HG03432 (cell line): ENCODE data around the gene LRTM2.
"Not testable (repeated sequence)": the region's sequence is repeated elsewhere in the genome, so short reads cannot be mapped to it uniquely, and the experiment has no call there.

ENCODE experiments used
- ATAC-seq: cut with Tn5 transposase; IDR thresholded peaks from one replicate; pipeline ENCODE4 v1.9.1; 2021; ENCODE audit warnings: mild to moderate bottlenecking, moderate library complexity; ENCODE audit not compliant: unreplicated experiment

The LRTM2 gene

DNA sequence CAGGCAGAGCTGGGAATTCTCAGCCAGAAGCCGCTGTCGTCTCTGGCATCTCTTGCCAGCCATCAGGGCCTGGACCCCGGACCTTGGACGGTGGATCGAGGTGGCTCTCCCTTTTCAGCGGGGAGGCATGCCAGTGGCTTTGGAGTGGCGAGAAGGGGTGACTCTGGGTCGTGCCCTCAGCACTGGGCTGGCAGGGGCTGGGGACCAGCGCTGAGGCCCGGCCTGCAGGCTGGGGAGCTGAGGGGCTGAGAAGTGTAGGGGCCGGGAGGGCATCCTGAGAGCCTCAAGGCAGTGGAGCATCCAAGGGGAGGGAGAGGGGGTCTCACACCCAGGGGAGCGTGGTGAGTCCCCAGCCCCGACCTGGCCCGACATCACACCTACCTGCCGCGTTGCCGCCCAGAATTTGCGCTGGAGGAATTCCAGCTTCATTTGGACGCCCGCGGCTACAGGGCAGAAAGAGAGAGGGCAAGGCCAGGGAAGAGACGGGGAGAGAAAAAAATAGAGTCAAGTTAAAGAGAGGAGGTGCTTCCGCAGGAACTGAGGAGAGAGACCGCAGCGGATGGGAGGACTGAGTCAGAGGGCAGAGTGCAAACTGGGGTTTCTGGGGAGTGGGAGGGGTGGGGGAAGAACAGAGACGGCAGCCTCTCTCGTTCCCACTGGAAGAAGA is 9.0 kb upstream of the LRTM2 start:
- ATAC-seq, result no peak

DNA sequence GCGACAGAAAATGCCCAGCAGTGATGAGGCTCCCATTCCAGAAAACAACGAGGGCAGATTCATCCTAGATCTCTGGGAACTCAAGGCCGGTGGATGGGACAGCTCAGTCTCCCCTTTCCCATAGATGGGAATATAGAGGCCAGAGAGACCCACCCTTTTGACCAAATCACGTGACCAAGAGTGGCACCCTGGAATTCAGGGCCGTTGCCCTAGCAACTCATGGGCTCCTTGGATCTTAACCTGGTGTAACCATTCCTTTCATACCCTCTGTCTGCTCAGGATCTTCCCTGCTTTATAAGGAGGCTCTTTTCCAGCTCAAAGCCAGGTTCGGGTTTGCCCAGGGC is 8.4 kb upstream of the LRTM2 start:
- no peak for ATAC-seq

DNA sequence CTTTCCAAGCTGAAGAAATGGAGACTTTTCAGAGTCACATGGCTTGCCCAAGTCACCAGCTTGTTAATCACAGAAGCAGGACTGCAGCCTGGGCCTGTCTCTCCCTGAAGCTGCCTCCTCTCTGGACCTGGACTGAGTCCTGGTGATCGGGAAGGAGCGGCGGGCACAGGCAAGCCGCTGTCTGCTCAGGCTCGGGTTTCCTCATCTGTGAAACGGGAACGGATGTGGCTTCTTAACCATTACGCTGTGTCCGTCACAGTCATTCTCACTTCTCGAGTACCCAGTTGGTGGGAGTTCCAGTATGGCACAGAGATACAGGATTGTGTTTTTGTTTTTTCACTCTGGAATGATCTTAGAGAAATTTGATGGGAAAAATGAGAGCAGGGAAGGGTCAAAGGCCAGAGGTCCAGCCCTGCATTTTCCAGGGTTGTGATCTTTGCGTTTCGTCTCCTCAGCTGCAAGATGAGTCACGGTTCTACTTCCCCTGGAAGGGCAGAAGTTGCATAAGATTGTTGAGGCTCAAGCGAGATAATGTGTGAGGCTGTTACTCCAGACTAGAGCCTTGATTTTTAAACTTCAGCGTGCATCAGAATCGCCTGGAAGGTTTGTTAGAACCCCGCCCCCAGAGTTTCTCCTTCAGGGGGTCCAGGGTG is 7.6 kb upstream of the LRTM2 start:
- ATAC-seq, result no peak

DNA sequence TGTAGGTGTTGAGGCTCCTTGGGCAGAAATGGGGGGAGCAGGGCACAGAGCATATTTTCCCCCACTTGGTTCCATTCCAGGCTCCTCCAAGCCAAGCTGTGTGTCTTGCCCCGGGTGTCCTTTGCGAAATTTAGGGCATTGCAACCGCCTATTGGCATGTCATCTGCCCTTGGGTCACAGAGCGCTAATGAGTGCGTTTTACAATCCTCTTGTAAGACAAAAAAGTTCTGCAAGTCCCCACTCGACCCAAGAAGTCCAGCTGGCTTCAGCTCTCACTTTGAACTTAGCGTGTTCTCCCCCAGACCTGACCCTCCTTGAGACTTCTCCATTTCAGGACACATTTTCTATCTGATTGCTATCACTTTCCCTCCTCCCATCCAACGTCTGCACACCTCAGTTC is 6.1 kb upstream of the LRTM2 start:
- no peak for ATAC-seq

DNA sequence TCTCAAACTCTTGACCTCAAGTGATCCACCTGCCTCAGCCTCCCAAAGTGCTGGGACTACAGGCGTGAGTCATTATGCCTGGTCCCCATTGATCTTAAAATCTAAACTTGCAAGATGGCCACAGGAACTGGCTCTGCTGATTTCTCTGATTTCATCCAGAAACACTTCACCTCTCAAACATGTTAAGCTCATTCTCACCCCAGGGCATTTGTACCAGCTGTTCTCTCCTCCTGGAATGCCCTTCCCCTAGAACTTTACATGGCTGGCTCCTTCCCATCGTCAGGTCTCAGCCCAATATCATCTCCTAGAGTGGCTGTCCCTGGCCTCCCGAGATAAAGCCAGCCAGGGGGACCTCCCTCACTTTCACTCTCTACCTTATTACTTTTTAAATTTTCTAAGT is 5.3 kb upstream of the LRTM2 start:
- no peak for ATAC-seq

DNA sequence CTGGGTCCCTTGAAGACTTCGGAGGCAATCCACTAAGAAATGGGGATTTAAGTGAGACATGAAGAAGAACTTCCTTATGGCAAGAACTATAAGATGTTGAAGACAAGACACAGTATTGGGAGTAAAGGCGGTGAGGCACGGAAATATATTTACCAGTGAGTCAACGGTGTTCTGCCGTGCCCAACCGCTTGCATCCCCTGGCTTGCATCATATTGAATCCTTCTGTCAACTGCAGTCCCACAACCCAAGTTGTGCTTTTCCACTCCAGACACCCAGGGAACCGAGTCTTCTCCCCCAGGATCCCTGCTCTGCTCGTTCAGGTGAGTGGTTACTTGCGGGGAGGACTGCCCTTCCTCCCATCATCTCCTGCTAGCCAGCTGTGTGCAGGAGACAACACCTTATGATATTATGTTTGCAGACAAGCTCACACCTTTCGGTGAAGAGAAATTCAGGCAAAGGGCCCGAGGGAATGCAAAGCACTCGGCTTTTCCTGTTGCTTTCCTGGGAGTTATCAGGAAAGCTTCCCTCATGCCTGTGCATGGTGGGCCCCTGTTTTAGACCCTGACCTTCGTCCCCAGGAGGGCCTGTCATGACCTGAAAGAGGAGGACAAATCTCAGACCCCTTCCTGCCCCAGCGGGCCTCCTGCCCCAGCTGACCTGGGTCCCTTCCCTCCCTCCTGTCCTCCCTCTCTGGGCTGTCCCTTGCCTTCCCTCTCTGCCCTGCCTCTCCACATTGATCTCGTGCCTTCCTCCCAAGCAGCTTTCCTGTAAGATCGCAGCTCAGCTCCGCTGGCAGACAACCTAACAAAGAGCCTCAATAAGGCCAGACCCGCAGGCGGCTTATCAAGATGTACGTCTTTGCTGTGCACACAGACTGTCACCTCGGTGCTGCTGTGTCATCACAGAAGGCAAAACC is 4.3 kb upstream of the LRTM2 start:
- no peak for ATAC-seq

DNA sequence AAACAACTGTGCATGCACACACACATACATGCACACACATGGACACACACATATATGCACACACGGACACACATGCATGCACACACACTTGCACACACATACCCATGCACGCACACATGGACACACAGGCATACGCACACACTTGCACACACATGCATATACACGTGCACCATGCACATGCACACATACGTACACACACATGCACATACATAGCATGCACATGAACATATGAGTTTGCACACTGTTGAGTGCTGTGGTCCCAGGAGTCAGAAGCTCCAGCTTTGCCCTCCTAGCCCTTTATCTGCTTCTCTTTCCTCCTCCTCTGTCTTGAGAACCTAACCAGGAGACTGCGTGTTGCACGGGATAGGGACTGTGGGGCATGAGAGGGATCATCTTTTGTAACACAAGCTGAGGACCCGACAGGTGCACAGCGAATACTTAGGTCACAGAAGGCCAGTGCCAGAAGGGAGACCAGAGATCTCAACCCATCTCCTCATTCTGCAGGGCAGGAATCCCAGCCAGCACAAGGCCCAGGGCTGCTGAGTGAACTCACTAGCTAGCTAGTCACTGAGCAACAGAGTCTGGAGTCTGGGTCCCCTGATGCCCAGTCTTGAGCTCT is 3.5 kb upstream of the LRTM2 start:
- ATAC-seq, result no peak

DNA sequence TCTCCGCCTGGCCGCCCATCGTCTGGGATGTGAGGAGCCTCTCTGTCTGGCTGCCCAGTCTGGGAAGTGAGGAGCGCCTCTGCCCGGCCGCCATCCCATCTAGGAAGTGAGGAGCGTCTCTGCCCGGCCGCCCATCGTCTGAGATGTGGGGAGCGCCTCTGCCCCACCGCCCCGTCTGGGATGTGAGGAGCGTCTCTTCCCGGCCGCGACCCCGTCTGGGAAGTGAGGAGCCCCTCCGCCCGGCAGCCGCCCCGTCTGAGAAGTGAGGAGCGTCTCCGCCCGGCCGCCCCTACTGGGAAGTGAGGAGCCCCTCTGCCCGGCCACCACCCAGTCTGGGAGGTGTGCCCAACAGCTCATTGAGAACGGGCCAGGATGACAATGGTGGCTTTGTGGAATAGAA is 2.4 kb upstream of the LRTM2 start:
- not testable (repeated sequence) for ATAC-seq

DNA sequence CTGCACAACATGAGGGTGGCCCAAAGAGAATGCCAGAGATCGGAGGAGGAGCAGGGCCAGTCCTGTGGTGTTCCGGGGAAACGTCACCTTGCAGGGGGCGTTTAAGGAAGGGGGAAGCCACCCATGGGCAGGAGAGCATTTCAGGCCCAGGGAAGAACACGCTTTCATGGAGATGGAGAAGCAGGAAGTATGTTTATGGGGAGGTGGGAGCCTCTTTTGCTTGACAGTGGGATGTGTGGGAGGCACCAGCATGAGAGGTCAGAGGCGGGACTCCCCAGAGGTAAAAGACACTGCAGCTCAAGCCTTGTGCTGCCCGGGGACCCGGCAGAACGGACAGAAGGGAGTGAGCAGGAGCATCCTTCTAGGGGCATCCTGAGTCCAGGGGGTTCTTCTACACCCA is 1.3 kb upstream of the LRTM2 start:
- ATAC-seq, result no peak

DNA sequence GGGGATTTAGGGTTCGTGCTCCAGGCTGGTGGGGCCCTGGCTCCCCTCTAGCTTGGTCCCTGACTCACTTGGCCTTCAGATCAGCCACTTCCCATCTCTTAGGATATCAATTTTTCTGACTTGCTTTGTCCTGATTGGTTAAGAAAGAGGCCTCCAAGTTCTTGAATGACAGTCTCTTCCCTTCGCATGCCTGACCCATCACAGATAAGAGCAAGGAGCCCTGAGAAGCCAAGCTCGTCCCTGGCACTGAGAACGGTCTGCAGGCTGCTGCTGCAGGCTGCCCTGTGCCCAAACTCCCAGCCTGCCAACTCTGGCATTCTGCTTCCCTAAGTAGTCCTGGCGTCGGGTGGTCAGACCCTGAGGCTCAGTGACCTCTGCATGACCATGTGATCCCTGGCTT is 794 bp upstream of the LRTM2 start:
- no peak for ATAC-seq

DNA sequence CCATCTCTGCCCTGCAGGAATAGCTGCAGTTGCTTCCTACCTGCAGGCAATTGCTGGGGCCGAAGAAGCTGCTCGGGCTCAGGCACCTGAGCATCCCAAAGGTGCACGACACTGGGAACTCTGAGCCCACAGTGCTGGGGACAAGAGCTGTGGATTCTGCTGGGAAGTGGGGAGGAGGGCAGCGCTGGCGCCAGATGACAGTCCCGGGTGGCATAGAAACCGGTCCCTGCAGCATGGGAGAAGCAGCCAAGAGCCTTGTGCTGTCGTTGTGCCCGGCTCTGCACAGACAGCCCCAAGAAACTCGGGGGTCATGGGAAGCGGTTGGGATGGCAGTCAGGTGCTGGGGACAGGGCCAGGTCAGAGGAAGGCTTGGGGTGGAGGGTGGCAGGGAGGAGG is 529 bp downstream of the LRTM2 start:
- no peak for ATAC-seq

DNA sequence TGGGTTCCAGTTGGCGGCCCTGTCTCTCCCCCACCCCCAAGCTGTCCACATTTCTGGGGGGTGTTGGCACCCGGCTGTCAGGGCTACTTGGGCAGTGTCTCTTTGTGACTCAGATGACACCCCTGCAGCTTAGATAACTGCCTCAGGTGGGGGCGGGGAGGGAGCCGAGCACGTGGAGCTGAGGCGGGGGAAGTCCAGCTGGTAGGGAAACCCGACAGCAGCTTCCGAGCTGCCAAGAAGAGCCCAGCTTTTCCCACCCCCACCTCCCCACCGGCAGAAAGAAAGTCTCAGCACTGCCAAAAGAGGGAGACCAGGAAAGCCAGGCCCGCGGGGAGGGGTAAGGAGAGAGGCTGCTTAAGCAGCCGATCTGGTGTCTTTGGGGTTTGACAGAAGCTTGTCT is 1.4 kb downstream of the LRTM2 start:
- no peak for ATAC-seq

DNA sequence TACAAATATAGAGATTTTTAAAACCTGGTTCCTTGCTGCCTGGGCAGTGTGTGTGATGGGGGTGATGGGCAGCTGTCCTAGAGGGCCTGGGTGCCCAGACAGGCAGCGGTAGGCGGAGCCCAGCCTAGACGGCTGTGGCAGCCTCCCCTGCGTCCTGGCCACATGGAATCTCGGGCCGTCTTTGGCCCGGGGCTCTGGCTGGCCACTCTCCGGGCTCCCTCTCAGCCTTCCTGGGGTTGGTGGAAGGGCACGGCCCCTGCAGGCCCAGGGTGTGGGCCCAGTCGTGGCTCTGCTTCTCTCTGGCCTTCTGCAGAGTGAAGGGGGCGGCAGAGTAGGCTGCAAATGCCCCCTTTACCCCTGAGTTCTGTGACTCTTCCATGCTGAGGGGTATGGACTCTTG is 2.3 kb downstream of the LRTM2 start:
- ATAC-seq, result no peak

DNA sequence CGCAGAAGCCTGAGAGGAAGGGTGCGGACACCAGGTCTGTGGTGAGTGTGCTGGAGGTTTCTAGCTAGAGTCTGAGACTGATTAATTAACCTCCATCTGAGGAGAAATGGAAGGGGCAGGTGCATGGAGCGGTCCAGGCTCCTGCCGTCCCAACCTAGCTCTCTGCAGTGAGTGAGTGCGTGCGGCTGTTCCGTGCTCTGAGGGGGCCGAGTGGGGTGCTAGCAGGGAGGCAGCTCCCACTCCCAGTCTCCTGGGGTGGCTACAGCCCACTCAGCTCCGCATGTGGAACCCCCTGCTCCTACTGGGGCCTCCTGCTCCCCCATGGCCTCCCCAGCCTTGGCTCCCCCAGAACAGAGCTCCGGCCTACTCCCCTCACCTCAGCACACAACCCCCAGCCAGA is 2.9 kb downstream of the LRTM2 start:
- no peak for ATAC-seq

DNA sequence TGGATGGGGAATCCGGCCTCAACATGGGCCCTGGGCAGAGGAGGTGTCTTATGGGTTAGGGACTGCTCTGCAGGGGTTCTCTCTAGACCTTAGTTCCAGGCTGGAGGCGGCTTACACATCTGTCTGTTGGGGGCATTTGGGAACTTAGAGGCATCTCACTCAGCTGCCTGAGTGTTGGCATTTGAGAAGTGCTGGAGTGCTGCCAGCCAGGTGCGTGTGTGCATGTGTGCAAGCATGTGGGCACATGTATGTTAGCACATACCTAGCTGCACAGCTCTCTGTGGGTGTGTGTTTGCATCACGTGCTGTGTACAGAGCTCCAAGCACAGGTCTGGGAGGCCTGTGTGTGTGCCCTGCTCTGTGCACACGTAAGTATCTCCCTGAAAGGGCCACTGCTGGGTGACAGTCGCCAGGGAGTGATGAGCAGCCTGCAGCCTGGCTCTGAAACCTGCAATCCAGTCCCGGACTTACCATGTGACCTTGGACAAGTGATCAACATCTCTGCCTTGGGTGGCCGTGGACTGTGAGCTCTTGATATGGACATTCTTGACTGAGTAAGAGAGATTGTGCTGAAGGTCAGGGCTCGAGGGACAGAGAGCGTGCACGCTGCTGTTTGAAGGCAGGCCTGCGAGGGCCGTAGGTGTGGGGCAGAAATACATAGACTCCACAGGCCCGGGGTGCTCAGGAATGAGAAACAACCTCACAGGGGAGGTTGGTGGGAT is 5.2 kb downstream of the LRTM2 start:
- ATAC-seq, result no peak

DNA sequence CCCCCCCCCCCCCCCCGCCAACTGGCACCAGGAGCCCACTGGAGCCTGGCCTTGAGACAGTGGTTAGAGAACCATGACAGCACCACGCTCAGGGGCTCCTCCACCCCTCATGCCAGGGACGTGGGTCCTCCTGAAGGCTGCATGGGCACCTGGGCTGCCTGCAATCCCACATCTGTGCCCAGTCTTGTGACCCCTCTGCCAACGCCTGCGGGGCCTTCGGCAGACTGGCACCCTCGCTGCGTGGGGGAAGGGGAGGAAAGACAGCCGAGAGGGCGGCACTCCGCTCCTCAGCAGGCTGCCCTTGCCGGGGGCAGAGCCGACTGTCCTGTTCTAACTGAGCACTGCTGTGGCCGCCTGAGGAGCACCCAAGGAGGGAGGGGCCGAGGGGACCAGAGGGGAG is 6.0 kb downstream of the LRTM2 start:
- no peak for ATAC-seq

DNA sequence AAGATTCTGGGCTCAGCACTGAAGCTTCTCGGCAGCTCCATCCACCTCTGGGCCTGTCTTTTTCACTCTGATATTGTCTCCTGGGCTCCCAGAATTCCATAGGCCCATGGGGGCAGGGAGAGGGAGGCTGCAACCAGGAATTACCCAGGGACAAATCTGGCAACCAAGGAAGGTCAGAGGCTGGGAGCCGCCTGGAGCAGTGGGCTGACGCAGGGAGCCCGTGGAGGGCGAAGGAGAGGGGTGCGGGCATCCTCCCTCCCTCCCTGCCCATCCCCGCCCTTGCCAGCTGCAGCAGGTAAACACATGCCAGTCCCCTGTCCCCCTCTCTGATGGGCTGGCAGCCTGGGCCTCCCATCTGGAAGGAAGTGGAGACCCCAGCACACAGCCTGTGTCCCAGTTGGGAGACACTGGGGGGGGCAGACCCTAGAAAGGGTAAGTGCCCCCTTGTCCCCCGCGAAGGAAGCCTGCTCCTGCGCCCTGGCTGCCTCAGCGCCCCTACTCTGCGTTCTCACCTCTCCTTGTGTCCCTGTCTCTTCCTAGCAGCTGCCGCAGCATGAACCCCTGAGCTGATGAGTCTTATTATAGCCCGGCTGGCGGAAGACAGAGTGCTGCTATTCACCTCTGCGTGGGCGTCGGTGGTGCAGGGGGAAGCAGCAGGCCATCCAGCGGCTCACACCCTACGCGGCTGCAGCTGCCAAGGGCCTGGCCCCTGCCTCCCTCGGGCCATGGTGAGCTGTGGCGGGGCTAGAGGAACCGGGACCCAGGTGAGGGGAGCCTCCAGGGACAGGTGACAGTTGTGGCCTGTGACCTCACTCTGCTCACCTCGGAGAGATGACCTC is 6.7 kb downstream of the LRTM2 start:
- ATAC-seq, result no peak

DNA sequence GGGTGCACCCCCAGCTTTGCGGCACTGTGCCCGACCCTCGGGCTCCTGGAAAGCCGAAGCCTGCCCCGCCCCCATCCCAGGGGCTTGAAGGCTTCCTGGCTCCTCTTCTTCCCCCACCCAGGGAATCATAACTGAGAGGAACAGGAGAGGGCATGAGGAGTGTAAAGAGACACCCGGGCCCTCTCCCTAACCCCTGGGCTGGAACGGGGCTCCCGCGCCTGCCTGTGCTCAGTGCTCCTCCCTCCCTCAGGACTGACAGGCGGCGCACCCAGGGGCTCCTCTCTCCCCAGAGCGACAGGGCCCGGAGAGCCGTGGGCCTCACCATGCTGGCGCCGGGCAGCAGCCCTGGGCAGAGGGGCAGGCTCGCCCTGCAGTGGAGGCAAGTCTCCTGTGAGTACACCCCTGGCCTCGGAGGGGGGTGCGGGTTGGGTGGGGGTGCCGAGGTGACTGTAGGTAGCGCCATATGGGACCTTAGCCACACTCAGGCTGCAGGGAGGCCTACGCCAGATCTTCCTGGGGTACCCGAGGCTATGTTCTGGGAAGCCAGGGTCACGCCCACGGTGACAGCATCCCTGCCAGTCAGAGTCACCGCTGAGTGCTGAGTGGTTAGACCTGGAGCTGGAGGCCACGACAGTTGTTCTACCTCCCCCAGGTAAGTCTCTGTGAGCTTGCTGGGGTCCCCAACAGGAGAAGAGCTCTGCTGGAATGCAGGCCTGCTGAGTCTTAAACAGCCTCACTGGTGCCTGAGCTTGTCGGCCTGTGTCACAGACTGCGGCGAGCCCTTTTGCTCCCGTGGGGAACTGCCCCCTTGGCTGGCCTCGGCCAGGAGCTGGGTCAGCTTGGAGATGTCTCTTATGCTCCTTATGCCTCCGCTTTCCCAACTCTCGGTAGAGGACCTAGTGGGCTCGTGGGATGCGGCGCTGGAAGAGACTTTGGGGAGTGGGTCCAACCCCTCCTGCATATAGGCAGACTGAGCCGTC is 7.8 kb downstream of the LRTM2 start:
- ATAC-seq, result no peak

DNA sequence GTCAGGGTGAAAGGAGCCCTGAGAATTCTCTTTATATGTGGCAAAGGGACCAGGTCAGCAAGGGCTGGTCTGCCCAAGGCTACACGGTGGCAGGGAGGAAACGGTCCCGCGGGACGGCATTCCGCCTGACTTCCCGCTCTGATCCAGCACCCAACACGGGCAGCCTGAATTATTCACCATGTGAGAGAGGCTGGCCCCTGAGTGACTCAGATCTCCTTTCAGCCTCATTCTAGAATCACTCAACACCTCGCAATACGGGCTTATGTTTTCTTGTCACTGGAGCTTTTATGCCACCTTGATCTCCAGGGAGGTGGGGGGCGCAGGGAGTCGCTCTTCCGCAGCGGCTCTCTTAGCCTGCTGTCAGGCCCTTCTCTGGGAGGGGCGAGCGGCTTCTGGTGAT is 8.5 kb downstream of the LRTM2 start:
- ATAC-seq, result no peak
